Measurements from ENCODE around the gene FARP1.

The FARP1 gene

GRCh38 chr13:98144027-98144741 is 1.3 kb downstream of the FARP1 start:
- no peak for DNase-seq (ENCODE audit: low read depth)
- peak overlapping the region; percentile 70 for H3K4me3 ChIP-seq (ENCODE audit: low read depth, low read length)
- no peak for TF ChIP-seq CTCF (IDR thresholded peaks at IDR 0.05; ENCODE audit: low read depth, low read length, missing control alignments)
- in situ Hi-C loops (cut with HindIII; ENCODE audit: low sequenced_read_pairs): loop anchor here (25.0 kb wide), 1 partner anchor 518 kb away; no protein-coding TSS in a partner anchor

DNA sequence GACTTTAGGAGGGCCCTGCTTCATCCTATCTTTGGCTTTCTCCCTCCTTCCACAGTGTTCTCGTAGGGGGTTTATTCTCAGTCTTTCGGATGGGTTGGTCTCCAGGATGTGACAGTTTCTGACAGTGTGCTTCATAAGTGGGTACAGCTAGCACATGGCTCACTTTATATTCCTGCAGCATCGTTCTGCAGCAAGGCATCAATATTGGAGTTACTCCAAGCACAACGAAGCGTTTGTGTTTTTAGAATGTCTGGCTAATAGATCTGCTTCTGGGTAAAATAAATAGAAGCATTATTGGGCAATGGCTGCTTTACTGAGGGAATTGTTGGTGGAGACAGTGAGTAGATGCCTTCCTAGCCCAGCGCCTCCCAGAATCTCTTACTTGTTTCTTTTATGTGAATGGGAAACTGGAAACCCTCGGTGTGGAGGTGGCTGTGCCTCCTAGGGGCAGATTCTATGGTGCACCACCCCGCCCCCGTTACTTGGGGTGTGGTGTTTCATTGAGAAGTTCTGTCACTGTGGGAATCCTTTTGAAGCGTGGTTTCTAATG is 2.0 kb downstream of the FARP1 start:
- peak; percentile 41 for TF ChIP-seq CTCF (IDR thresholded peaks at IDR 0.05; ENCODE audit: low read depth, low read length, missing control alignments)
- no peak for DNase-seq (ENCODE audit: low read depth)
- in situ Hi-C loops (cut with HindIII; ENCODE audit: low sequenced_read_pairs): loop anchor here (25.0 kb wide), 1 partner anchor 517 kb away; no protein-coding TSS in a partner anchor
- H3K4me3 ChIP-seq (ENCODE audit: low read depth, low read length): peak overlapping the region; percentile 70

DNA sequence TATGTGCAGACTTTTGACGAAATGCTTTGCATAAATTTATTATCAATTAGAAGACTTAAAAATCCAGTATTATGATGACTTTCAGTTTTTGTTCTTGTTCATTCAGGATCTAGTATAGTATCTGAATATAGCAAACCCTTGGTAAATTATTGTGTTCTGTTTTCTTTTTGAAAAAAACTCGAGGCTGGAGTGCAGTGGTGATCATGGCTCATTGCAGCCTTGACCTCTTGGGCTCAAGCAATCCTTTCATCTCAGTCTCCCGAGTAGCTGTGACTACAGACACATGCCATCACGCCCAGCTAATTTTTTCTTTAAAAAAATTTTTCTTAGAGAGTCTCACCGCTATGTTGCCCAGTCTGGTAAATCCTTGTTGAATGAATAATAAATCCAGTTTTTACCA is 4.6 kb downstream of the FARP1 start:
- no peak overlapping the region for H3K4me3 ChIP-seq (ENCODE audit: low read depth, low read length)
- peak; percentile 17 for TF ChIP-seq CTCF (IDR thresholded peaks at IDR 0.05; ENCODE audit: low read depth, low read length, missing control alignments)
- no peak for DNase-seq (ENCODE audit: low read depth)
- in situ Hi-C loops (cut with HindIII; ENCODE audit: low sequenced_read_pairs): loop anchor here (25.0 kb wide), 1 partner anchor 515 kb away; no protein-coding TSS in a partner anchor

DNA sequence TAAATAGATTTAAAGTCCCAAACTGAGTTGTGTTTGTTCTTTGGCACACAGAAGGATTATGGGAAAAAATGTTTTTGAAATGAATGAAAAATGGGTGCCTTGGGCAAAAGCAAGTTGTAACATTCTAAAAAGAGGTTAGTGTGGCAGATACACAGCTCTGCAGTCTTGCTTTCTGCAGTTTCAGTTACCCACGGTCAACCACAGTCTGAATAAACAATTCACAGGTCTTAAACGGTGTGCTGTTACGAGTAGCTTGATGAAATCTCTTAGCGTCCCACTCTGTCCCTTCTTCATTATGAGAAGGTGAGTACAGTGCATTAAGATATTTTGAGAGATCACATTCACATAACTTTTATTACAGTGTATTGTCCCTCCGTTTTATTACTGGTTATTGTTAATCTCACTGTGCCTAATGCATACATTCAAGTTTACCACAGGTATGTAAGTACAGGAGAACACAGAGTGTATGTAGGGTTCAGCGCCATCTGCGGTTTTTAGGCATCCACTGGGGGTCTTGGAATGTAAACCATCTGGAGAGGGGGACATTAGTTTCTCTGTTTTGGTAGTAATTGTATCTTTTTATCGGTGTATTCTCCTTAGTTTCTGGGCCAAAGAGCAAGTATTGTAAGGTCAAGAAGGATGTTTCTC is 8.1 kb downstream of the FARP1 start:
- no peak for DNase-seq (ENCODE audit: low read depth)
- in situ Hi-C loops (cut with HindIII; ENCODE audit: low sequenced_read_pairs): no loop called here

DNA sequence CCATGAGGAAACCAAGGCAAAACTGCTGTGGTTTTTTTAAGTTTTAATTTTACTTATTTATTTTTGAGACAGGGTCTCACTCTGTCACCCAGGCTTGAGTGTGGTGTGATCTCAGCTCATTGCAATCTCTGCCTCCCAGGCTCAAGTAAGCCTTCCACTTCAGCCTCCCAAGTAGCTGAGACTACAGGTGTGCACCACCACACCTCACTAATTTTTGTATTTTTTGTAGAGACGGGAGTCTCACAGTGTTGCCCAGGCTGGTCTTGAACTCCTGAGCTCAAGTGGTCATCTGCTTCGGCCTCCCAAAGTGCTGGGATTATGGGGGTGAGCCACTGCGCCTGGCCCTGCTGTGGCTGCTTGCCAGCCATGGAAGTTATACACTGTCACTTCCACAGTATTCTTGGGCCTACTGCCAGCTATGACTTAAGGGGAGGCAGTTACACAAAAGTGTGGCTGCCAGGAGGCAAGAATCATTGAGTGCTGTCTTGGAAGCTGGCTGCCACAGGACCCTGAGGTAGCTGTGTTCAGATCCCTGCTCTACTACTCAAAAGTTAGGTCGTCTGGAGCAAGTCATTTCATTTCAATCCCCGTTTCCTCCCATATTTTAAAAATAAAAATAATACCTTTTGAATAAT is 12.7 kb downstream of the FARP1 start:
- DNase-seq (ENCODE audit: low read depth): no peak
- no peak for TF ChIP-seq CTCF (IDR thresholded peaks at IDR 0.05; ENCODE audit: low read depth, low read length, missing control alignments)
- in situ Hi-C loops (cut with HindIII; ENCODE audit: low sequenced_read_pairs): no loop called here
- no peak overlapping the region for H3K4me3 ChIP-seq (ENCODE audit: low read depth, low read length)

More for the DNA sequence above, 8.1 kb downstream of the FARP1 start:
- H3K4me3 ChIP-seq (ENCODE audit: low read depth, low read length): no peak overlapping the region
- TF ChIP-seq CTCF (IDR thresholded peaks at IDR 0.05; ENCODE audit: low read depth, low read length, missing control alignments): no peak

DNA sequence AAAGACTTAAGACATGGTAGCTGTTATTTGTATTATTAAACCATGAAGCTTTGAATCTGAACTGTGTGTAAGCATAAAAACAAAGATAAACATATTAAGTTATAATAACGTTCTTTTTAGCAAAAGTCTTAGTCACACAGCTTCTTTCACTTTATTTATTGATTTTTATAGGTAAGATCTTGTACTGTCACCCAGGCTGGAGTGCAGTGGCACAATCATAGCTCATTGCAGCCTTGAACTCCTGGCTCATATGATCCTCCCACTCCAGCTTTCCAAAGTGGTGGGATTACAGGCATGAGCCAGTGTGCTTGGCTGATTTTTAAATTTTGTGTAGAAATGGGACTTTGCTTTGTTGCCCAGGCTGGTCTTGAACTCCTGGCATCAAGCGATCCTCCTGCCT is 13.4 kb downstream of the FARP1 start:
- DNase-seq (ENCODE audit: low read depth): no peak
- in situ Hi-C loops (cut with HindIII; ENCODE audit: low sequenced_read_pairs): no loop called here
- H3K4me3 ChIP-seq (ENCODE audit: low read depth, low read length): no peak overlapping the region
- no peak for TF ChIP-seq CTCF (IDR thresholded peaks at IDR 0.05; ENCODE audit: low read depth, low read length, missing control alignments)
